Caco-2 (cell line): ENCODE measurements around the gene LYPD6. TPM values are rescaled to one million over a fixed set of nuclear protein-coding genes. Genes with fewer than 3 reads are reported as not detected.

Source experiments
- BruUV-seq: library from RNA; stranded (reverse); fragments of 400-500 nt; replicated peaks from 2 replicates; lab custom pipeline; 2021; lab: Mats Ljungman, UMichigan
- CTCF ChIA-PET: fragments of 300-600 bp; sonication (Branson Sonifier 250); formaldehyde crosslinking; loops from one replicate; lab custom pipeline; 2022; ENCODE audit warnings: antibody characterized with exemption; lab: Charles Lee
- POLR2A ChIA-PET: fragments of 300-600 bp; sonication (Branson Sonifier 250); formaldehyde crosslinking; loops from one replicate; lab custom pipeline; 2022; ENCODE audit warnings: antibody characterized with exemption; lab: Charles Lee
- DNase-seq, 2 experiments: peaks; one replicate each; pipeline versions ENCODE4 v3.0.0 to v3.0.0-alpha.2; 2020 to 2022
- H3K27me3 ChIP-seq: replicated peaks from 2 replicates; pipeline ENCODE4 v1.6.0; 2011; ENCODE audit warnings: low read length; ENCODE audit not compliant: control insufficient read depth, insufficient read depth
- H3K36me3 ChIP-seq: 2 replicates; pipeline ENCODE4 v1.5.1; 2011; ENCODE audit warnings: low read length; ENCODE audit not compliant: control insufficient read depth, insufficient read depth
- H3K4me1 ChIP-seq: fragments of 250-450 bp; sonication (Bioruptor Pico); 2 replicates; pipeline ENCODE4 v1.5.1; 2020; ENCODE audit warnings: mild to moderate bottlenecking
- H3K4me3 ChIP-seq: 2 replicates; pipeline ENCODE4 v1.5.1; 2011; ENCODE audit warnings: low read depth, mild to moderate bottlenecking, control low read depth, low read length
- H3K9me3 ChIP-seq: fragments of 250-450 bp; sonication (Bioruptor Pico); 2 replicates; pipeline ENCODE4 v1.5.1; 2020; ENCODE audit warnings: mild to moderate bottlenecking, moderate library complexity
- H3K27ac Mint-ChIP-seq: one replicate; pipeline ENCODE4 v1.8.0; 2022; ENCODE audit warnings: mixed read lengths; ENCODE audit not compliant: unreplicated experiment
- H3K27me3 Mint-ChIP-seq: one replicate; pipeline ENCODE4 v1.8.0; 2022; ENCODE audit warnings: mixed read lengths; ENCODE audit not compliant: insufficient read depth, unreplicated experiment
- H3K36me3 Mint-ChIP-seq: one replicate; pipeline ENCODE4 v1.8.0; 2022; ENCODE audit warnings: mild to moderate bottlenecking, mixed read lengths; ENCODE audit not compliant: insufficient read depth, unreplicated experiment
- H3K4me1 Mint-ChIP-seq: one replicate; pipeline ENCODE4 v1.8.0; 2022; ENCODE audit warnings: low read depth, mixed read lengths; ENCODE audit not compliant: unreplicated experiment
- H3K4me3 Mint-ChIP-seq: one replicate; pipeline ENCODE4 v1.8.0; 2022; ENCODE audit warnings: mild to moderate bottlenecking, moderate library complexity, mixed read lengths; ENCODE audit not compliant: unreplicated experiment
- H3K9me3 Mint-ChIP-seq: one replicate; pipeline ENCODE4 v1.8.0; 2022; ENCODE audit warnings: mixed read lengths; ENCODE audit not compliant: unreplicated experiment
- intact Hi-C: fragments of 100-400 bp; cut with micrococcal nuclease; formaldehyde crosslinking; loops from one replicate; pipeline ENCODE4 v1.10.0; 2022; ENCODE audit not compliant: unreplicated experiment
- total RNA-seq: library from RNA; stranded (reverse); gene quantifications from 2 replicates; pipeline ENCODE4 v1.2.3, GENCODE V29; 2022
- TF ChIP-seq, protein P1 (sequence below), 2 experiments: fragments of 200-600 bp in 1 of 2; IDR thresholded peaks; 1 replicate in 1 of 2; 2 replicates in 1 of 2; pipeline versions ENCODE4 v1.5.1 to v1.8.0; 2011 to 2022; ENCODE audit warnings: antibody characterized with exemption in 1 of 2, control low read depth in 1 of 2, inconsistent platforms in 1 of 2, low read depth in 1 of 2, low read length in 1 of 2, mild to moderate bottlenecking in 1 of 2, moderate library complexity in 1 of 2; ENCODE audit not compliant: insufficient read depth in 1 of 2, severe bottlenecking in 1 of 2, unreplicated experiment in 1 of 2

Gene LYPD6
- total RNA-seq, 1 experiment from 2014 or later = 9.0 TPM

- Mint-ChIP-seq H3K4me3 (no peak overlapping the region), H3K27ac (no peak overlapping the region), H3K36me3 (no peaks in the 10 kb centered on the region), H3K9me3 (no peaks in the 10 kb centered on the region), H3K27me3 (no peaks in the 10 kb centered on the region), H3K4me1 (no peaks in the 10 kb centered on the region)
- no TSS peak for BruUV-seq
- CTCF ChIA-PET = no interaction called here
- no peaks in the 10 kb centered on the region for H3K27me3 ChIP-seq
- H3K4me3 ChIP-seq = no peak overlapping the region
- no peaks in the 10 kb centered on the region for H3K36me3 ChIP-seq
- intact Hi-C loops = no loop called here
- POLR2A ChIA-PET = no interaction called here
- TF ChIP-seq, protein P1, sequence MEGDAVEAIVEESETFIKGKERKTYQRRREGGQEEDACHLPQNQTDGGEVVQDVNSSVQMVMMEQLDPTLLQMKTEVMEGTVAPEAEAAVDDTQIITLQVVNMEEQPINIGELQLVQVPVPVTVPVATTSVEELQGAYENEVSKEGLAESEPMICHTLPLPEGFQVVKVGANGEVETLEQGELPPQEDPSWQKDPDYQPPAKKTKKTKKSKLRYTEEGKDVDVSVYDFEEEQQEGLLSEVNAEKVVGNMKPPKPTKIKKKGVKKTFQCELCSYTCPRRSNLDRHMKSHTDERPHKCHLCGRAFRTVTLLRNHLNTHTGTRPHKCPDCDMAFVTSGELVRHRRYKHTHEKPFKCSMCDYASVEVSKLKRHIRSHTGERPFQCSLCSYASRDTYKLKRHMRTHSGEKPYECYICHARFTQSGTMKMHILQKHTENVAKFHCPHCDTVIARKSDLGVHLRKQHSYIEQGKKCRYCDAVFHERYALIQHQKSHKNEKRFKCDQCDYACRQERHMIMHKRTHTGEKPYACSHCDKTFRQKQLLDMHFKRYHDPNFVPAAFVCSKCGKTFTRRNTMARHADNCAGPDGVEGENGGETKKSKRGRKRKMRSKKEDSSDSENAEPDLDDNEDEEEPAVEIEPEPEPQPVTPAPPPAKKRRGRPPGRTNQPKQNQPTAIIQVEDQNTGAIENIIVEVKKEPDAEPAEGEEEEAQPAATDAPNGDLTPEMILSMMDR (IDR thresholded peaks at IDR 0.05; ENCODE audit: insufficient read depth in 1 of 2, low read depth in 1 of 2, low read length in 1 of 2, severe bottlenecking in 1 of 2, unreplicated experiment in 1 of 2) = no peak
- H3K4me1 ChIP-seq = no peaks in the 10 kb centered on the region
- H3K9me3 ChIP-seq = no peaks in the 10 kb centered on the region
- no peak for DNase-seq
Measured at GRCh38 chr2:149393614-149394013, 63.2 kb downstream of the LYPD6 start.

- Histone ChIP-seq H3K4me1 (no peaks in the 10 kb centered on the region), H3K4me3 (no peak overlapping the region), H3K27me3 (no peaks in the 10 kb centered on the region), H3K36me3 (no peaks in the 10 kb centered on the region), H3K9me3 (no peaks in the 10 kb centered on the region)
- BruUV-seq = no TSS peak
- intact Hi-C loops = no loop called here
- ChIA-PET POLR2A (no interaction called here), CTCF (no interaction called here)
- no peaks in the 10 kb centered on the region for H3K27me3 Mint-ChIP-seq
- peaks cover 3% of the 10 kb centered on the region for H3K36me3 Mint-ChIP-seq
- no peak overlapping the region for H3K27ac Mint-ChIP-seq
- no peak for DNase-seq
- H3K4me3 Mint-ChIP-seq = no peak overlapping the region
- no peaks in the 10 kb centered on the region for H3K4me1 Mint-ChIP-seq
- H3K9me3 Mint-ChIP-seq = no peaks in the 10 kb centered on the region
- TF ChIP-seq, protein P1 (IDR thresholded peaks at IDR 0.05; ENCODE audit: insufficient read depth in 1 of 2, low read depth in 1 of 2, low read length in 1 of 2, severe bottlenecking in 1 of 2, unreplicated experiment in 1 of 2) = no peak
Measured at GRCh38 chr2:149394864-149395263, 64.5 kb downstream of the LYPD6 start.

DNA sequence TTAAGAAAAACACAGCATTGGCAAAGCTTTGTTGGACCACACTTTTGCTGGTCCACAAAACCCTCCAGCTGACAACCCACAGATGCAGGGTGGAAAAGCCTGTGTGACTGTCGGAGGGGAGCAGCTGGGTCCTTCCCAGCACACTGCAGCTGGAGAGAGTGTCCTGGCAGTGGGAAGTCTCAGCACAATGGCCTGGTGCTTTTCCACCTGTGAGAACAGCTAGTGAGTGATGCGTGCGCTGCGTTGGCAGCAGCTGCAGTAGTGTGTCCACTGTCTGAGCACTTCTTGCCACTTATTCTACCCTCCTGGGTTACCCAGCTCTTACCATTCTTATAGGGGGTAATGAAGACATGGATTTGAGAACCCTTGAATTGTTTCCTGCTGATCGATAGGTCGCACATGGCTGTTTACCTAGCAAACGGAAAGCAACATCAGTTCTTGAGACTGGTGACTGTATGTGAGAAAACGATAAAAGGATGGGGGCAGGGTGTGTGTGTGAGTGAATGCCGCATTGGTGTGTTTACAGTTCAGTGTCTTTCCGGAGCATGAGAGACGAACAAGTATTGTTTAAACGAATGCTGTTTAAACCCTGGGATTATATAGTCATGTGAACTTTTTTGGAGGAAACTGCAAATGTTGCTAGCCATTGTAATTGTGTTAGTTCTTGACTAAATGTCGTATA is 69.7 kb downstream of the LYPD6 start:
- Histone ChIP-seq H3K9me3 (no peaks in the 10 kb centered on the region), H3K4me1 (no peaks in the 10 kb centered on the region), H3K27me3 (no peaks in the 10 kb centered on the region), H3K36me3 (no peaks in the 10 kb centered on the region), H3K4me3 (no peak overlapping the region)
- Mint-ChIP-seq H3K4me1 (no peaks in the 10 kb centered on the region), H3K9me3 (no peaks in the 10 kb centered on the region), H3K27me3 (no peaks in the 10 kb centered on the region), H3K27ac (no peak overlapping the region), H3K4me3 (no peak overlapping the region), H3K36me3 (peaks cover 6% of the 10 kb centered on the region)
- TF ChIP-seq, protein P1 (IDR thresholded peaks at IDR 0.05; ENCODE audit: insufficient read depth in 1 of 2, low read depth in 1 of 2, low read length in 1 of 2, severe bottlenecking in 1 of 2, unreplicated experiment in 1 of 2) = no peak
- intact Hi-C loops = no loop called here
- ChIA-PET CTCF (no interaction called here), POLR2A (no interaction called here)
- DNase-seq = no peak
- BruUV-seq = no TSS peak
